Esophagus muscularis mucosa (tissue), 3 donors: Measurements from ENCODE around the gene KIFBP.

Source experiments
- POLR2A ChIP-seq: fragments of 450-650 bp; IDR thresholded peaks from one replicate; pipeline ENCODE4 v1.6.1; 2017; ENCODE audit warnings: antibody characterized with exemption, moderate library complexity, mild to moderate bottlenecking, low read depth
- POLR2AphosphoS5 ChIP-seq, 2 donors: sonication (generic); formaldehyde crosslinking; IDR thresholded peaks; one replicate each; pipeline ENCODE4 v1.6.1; 2017; ENCODE audit warnings: antibody characterized with exemption in 2 of 2
- TF ChIP-seq, protein P1 (sequence below), 3 experiments: fragments of 200-600 bp in 2 of 3; fragments of 450-650 bp in 1 of 3; sonication (generic) in 2 of 3; IDR thresholded peaks; one replicate each; pipeline ENCODE4 v1.5.1; 2017 to 2019; ENCODE audit warnings: antibody characterized with exemption in 3 of 3, mild to moderate bottlenecking in 2 of 3, moderate library complexity in 1 of 3

DNA sequence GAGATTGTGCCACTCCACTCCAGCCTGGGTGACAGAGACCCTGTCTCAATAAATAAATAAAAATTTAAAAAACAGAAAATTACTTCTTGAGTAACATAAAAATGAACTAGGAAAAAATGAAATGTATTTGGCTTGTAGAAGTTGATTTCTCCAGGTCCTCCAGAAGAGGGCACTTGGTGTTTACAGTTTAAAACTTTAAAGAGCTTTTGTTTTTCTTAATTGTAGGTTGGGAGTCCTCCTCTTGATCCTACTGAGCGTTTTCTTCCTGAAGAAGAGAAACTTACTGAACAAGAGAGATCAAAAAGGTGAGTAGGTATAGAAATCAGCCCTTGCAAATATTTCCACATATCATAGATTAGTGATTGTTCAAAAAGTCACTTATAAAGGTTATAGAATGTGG lies 16.2 kb downstream of the KIFBP start:
- TF ChIP-seq POLR2AphosphoS5 (IDR thresholded peaks at IDR 0.05) = no peak
- TF ChIP-seq, protein P1, sequence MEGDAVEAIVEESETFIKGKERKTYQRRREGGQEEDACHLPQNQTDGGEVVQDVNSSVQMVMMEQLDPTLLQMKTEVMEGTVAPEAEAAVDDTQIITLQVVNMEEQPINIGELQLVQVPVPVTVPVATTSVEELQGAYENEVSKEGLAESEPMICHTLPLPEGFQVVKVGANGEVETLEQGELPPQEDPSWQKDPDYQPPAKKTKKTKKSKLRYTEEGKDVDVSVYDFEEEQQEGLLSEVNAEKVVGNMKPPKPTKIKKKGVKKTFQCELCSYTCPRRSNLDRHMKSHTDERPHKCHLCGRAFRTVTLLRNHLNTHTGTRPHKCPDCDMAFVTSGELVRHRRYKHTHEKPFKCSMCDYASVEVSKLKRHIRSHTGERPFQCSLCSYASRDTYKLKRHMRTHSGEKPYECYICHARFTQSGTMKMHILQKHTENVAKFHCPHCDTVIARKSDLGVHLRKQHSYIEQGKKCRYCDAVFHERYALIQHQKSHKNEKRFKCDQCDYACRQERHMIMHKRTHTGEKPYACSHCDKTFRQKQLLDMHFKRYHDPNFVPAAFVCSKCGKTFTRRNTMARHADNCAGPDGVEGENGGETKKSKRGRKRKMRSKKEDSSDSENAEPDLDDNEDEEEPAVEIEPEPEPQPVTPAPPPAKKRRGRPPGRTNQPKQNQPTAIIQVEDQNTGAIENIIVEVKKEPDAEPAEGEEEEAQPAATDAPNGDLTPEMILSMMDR (IDR thresholded peaks at IDR 0.05) = peak; percentile 38 to 52 (median 41)
- TF ChIP-seq POLR2A = no peak
